GM23338 (cell line): ENCODE data around the gene USP8.

Experiments
- CREB1 ChIP-seq: fragments of 250-450 bp; sonication (Bioruptor Pico); IDR thresholded peaks from 2 replicates; pipeline ENCODE4 v1.5.0; 2020; ENCODE audit warnings: low read depth, mild to moderate bottlenecking, moderate library complexity
- EZH2 ChIP-seq: fragments of 200-600 bp; sonication (generic); IDR thresholded peaks from one replicate; pipeline ENCODE4 v1.8.0; 2017; ENCODE audit warnings: antibody characterized with exemption, mild to moderate bottlenecking, low read depth; ENCODE audit not compliant: unreplicated experiment
- EZH2phosphoT487 ChIP-seq: fragments of 200-600 bp; sonication (generic); IDR thresholded peaks from one replicate; pipeline ENCODE4 v1.8.1; 2018; ENCODE audit warnings: antibody characterized with exemption; ENCODE audit not compliant: unreplicated experiment
- JUNB ChIP-seq: IDR thresholded peaks from one replicate; pipeline ENCODE4 v1.6.1; 2016; ENCODE audit warnings: antibody characterized with exemption; ENCODE audit not compliant: unreplicated experiment
- POLR2AphosphoS5 ChIP-seq: IDR thresholded peaks from 2 replicates; pipeline ENCODE4 v1.6.1; 2016; ENCODE audit warnings: antibody characterized with exemption, low read depth
- TF ChIP-seq, protein P1 (sequence below), 2 experiments: fragments of 200-600 bp in 1 of 2; sonication (generic) in 1 of 2; conservative IDR thresholded peaks; 2 replicates each; pipeline versions ENCODE4 v1.5.1 to v1.6.1; 2016 to 2017; ENCODE audit warnings: antibody characterized with exemption in 2 of 2, low read depth in 2 of 2, mild to moderate bottlenecking in 2 of 2, moderate library complexity in 1 of 2
- TF ChIP-seq, protein P2 (sequence below): IDR thresholded peaks from 2 replicates; pipeline ENCODE4 v1.6.1; 2016; ENCODE audit warnings: antibody characterized with exemption

DNA sequence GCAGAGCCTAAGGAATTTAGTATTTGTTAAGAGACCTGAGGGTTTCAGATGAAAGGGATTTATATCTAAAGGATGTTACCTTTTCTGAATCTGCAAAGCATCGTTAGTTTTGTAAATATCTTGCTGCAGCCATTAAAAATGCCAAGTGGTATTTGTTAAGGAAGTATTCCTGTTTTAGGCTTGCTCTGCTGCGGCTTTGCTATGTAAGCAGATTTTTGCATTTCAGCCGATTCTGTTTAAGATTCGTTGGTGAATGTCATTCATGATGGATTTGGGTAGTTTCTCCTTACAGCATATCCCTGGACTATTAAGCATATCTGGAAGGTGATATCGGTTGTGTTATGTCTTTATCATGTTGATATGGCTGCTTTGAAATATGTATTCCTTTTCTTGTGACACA is 1.0 kb downstream of the USP8 start:
- TF ChIP-seq, protein P1, sequence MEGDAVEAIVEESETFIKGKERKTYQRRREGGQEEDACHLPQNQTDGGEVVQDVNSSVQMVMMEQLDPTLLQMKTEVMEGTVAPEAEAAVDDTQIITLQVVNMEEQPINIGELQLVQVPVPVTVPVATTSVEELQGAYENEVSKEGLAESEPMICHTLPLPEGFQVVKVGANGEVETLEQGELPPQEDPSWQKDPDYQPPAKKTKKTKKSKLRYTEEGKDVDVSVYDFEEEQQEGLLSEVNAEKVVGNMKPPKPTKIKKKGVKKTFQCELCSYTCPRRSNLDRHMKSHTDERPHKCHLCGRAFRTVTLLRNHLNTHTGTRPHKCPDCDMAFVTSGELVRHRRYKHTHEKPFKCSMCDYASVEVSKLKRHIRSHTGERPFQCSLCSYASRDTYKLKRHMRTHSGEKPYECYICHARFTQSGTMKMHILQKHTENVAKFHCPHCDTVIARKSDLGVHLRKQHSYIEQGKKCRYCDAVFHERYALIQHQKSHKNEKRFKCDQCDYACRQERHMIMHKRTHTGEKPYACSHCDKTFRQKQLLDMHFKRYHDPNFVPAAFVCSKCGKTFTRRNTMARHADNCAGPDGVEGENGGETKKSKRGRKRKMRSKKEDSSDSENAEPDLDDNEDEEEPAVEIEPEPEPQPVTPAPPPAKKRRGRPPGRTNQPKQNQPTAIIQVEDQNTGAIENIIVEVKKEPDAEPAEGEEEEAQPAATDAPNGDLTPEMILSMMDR (conservative IDR thresholded peaks at IDR 0.05; ENCODE audit: low read depth in 2 of 2): no peak
- TF ChIP-seq CREB1 (CRISPR knock-in tag) (no peak), EZH2phosphoT487 (no peak), EZH2 (no peak), POLR2AphosphoS5 (no peak), JUNB (no peak)
- TF ChIP-seq, protein P2, sequence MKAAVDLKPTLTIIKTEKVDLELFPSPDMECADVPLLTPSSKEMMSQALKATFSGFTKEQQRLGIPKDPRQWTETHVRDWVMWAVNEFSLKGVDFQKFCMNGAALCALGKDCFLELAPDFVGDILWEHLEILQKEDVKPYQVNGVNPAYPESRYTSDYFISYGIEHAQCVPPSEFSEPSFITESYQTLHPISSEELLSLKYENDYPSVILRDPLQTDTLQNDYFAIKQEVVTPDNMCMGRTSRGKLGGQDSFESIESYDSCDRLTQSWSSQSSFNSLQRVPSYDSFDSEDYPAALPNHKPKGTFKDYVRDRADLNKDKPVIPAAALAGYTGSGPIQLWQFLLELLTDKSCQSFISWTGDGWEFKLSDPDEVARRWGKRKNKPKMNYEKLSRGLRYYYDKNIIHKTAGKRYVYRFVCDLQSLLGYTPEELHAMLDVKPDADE: no peak
